ENCODE data around the gene DNAL4.

Gene DNAL4

DNA sequence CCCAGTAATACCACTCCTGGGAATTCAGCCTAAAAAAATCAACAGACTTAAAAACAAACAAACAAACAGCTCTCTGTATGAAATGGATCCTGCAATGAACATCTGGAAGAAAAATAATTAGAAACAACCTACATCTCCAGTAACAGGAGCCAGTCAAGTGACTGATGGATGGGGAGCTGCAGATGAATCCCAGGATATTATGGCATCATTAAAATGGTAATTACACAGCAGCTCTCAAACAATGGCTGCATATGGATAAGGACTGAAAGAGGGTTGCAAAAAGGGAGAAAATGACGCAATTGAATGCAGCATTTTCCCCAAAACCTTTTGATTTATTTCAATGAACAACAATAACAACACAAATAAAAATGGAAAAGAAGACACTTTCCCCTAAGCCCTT lies 45.7 kb upstream of the DNAL4 start:
- TF ChIP-seq, protein P1, sequence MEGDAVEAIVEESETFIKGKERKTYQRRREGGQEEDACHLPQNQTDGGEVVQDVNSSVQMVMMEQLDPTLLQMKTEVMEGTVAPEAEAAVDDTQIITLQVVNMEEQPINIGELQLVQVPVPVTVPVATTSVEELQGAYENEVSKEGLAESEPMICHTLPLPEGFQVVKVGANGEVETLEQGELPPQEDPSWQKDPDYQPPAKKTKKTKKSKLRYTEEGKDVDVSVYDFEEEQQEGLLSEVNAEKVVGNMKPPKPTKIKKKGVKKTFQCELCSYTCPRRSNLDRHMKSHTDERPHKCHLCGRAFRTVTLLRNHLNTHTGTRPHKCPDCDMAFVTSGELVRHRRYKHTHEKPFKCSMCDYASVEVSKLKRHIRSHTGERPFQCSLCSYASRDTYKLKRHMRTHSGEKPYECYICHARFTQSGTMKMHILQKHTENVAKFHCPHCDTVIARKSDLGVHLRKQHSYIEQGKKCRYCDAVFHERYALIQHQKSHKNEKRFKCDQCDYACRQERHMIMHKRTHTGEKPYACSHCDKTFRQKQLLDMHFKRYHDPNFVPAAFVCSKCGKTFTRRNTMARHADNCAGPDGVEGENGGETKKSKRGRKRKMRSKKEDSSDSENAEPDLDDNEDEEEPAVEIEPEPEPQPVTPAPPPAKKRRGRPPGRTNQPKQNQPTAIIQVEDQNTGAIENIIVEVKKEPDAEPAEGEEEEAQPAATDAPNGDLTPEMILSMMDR (IDR thresholded peaks at IDR 0.05; ENCODE audit: control insufficient read depth, extremely low read depth, insufficient read depth): no peak
- DNase-seq (ENCODE audit: low read depth): no peak

DNA sequence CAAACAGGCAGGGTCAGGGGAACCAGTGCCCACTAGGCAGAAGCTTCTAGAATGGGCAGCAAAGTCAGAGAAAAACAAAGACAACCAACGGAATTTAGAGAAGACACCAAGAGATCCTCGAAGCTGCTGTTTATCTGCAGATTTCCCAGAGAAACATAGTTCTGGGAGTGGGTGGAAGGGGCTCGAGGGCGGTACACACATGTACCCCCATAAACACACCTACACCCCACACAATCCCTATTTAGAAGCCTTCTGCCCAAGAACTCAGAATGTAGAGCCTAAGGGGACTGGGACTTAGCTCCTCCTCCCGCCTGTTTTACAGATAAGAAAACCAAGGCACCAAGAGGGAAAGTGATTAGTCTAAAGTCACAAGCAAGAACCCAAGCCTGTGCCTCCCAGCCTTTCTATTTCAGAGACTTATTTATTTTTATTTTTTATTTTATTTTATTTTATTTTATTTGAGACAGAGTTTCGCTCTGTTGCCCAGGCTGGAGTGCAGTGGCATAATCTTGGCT lies 43.5 kb upstream of the DNAL4 start:
- DNase-seq (ENCODE audit: low read depth): no peak
- no peak overlapping the region for H3K4me3 ChIP-seq (ENCODE audit: low read depth, low read length)
- TF ChIP-seq, protein P1 (IDR thresholded peaks at IDR 0.05; ENCODE audit: control insufficient read depth, extremely low read depth, insufficient read depth): no peak

More for the DNA sequence above, 45.7 kb upstream of the DNAL4 start:
- no peak overlapping the region for H3K4me3 ChIP-seq (ENCODE audit: low read depth, low read length)

DNA sequence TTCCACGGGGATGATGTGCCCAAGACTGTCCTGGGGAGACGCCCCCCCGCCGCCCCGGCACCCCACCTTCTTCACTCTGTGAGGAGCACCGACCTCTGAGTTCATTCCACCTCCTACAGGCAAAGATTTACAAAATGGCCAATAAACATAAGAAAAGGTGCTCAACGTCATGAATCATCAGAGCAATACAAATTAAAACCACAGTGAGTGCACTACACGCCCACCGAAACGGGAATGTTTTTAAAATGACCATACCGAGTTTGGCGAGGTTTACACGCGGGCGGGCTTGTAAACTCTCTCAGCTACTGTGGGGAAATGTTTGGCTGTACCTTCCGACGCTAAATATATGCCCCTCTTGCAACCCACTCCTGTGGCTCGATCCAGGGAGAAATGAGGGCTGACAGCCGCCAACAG lies 42.0 kb upstream of the DNAL4 start:
- TF ChIP-seq, protein P1 (IDR thresholded peaks at IDR 0.05; ENCODE audit: control insufficient read depth, extremely low read depth, insufficient read depth): no peak
- no peak overlapping the region for H3K4me3 ChIP-seq (ENCODE audit: low read depth, low read length)
- DNase-seq (ENCODE audit: low read depth): no peak

DNA sequence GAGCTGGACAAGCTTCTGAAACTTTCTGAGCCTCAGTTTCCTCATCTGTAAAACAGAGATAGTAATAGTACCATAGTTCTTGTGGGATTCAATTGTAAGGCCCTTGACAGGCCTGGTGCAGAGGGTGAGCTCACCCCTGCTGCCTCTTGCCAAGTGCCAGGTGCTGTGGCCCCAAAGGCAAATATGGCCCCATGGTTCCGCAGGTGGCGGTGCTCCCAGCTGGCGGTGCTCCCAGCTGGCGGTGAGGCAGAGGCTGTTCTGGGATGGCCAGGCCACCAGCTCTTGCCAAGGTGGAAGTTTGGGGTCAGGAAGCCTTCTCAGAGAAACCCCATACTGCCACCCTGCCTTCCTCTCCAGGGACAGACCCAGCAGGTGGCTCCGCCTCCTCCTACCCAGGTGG lies 41.0 kb upstream of the DNAL4 start:
- H3K4me3 ChIP-seq (ENCODE audit: low read depth, low read length): no peak overlapping the region
- TF ChIP-seq, protein P1 (IDR thresholded peaks at IDR 0.05; ENCODE audit: control insufficient read depth, extremely low read depth, insufficient read depth): no peak
- no peak for DNase-seq (ENCODE audit: low read depth)

DNA sequence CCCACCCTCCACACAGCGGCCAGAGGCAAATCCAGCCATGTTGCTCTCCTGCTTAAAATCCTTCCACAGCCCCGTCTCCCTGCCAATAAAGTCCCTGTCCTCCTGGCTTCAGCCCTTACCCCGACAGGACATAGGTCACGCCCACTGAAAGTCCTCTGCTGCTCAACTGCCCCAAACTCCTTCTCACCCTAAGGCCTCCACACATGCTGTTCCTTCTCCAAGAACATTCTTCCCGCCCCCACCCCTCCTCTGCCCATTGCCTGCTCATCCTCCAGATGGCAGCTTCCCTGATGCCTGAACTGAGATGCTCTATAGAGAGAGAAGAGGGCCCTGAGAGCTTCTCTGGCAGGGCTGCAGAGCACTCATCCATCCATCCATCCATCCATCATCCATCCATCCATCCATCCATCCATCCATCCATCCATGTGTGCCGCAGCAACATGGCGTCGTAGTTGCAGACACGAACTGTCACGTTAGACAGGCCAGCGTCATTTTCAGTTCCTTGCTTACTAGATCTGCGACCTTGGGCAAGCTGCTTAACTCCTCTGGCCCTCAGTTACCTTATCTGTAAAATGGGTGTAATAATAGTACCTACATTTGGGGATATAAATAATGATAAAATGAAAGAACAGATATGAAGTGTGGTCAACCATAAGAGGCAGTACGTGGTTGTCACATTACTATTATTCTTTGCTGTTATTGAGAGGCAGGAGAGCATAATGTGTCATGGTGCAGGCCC lies 40.4 kb upstream of the DNAL4 start:
- TF ChIP-seq, protein P1 (IDR thresholded peaks at IDR 0.05; ENCODE audit: control insufficient read depth, extremely low read depth, insufficient read depth): no peak
- no peak overlapping the region for H3K4me3 ChIP-seq (ENCODE audit: low read depth, low read length)
- DNase-seq (ENCODE audit: low read depth): no peak

DNA sequence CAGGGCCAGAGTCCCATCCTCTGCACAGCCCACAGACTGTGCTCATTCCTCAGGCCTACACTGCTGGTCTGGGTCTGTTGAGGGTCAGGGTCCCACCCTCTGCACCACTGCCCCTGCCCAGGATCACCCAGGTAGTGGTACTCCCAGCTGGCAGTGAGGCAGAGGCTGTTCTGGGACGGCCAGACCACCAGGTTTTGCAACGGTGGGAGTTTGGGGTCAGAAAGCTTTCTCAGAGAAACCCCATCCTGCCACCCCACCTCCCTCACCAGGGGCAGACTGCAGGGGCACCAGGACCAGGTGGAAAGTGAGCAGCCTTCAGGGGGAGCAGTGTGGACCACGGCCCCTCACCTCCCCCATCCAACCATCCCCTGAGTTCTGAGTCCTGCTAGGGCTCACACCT lies 39.1 kb upstream of the DNAL4 start:
- H3K4me3 ChIP-seq (ENCODE audit: low read depth, low read length): no peak overlapping the region
- TF ChIP-seq, protein P1 (IDR thresholded peaks at IDR 0.05; ENCODE audit: control insufficient read depth, extremely low read depth, insufficient read depth): no peak
- no peak for DNase-seq (ENCODE audit: low read depth)
